Epithelial cell of prostate (primary cell): Measurements from ENCODE around the gene CSRNP3.
A peak's percentile ranks its signal among the peaks of the same experiment; 100 is the strongest.

Experiments used
- DNase-seq: peaks from one replicate; pipeline ENCODE4 v3.0.0-alpha.2; 2011; ENCODE audit warnings: low read depth, low spot score
- H3K27ac ChIP-seq: fragments of 450-650 bp; 2 replicates; pipeline ENCODE4 v1.5.1; 2017; ENCODE audit warnings: mild to moderate bottlenecking

CSRNP3 gene

GRCh38 chr2:165718610-165719210, 249.2 kb downstream of the CSRNP3 start:
- H3K27ac ChIP-seq: no peak overlapping the region
- no peak for DNase-seq

- no peak overlapping the region for H3K27ac ChIP-seq
- DNase-seq: no peak
These were observed 251.0 kb downstream of the CSRNP3 start for GRCh38 chr2:165720511-165720910.

GRCh38 chr2:165725421-165725820, 255.9 kb downstream of the CSRNP3 start:
- peak overlapping the region; percentile 69 for H3K27ac ChIP-seq
- DNase-seq: peak; percentile 31
